ENCODE results near the gene NKX2-2.
"Not testable (repeated sequence)": the region's sequence is repeated elsewhere in the genome, so short reads cannot be mapped to it uniquely, and the experiment has no call there.

NKX2-2 gene

DNA sequence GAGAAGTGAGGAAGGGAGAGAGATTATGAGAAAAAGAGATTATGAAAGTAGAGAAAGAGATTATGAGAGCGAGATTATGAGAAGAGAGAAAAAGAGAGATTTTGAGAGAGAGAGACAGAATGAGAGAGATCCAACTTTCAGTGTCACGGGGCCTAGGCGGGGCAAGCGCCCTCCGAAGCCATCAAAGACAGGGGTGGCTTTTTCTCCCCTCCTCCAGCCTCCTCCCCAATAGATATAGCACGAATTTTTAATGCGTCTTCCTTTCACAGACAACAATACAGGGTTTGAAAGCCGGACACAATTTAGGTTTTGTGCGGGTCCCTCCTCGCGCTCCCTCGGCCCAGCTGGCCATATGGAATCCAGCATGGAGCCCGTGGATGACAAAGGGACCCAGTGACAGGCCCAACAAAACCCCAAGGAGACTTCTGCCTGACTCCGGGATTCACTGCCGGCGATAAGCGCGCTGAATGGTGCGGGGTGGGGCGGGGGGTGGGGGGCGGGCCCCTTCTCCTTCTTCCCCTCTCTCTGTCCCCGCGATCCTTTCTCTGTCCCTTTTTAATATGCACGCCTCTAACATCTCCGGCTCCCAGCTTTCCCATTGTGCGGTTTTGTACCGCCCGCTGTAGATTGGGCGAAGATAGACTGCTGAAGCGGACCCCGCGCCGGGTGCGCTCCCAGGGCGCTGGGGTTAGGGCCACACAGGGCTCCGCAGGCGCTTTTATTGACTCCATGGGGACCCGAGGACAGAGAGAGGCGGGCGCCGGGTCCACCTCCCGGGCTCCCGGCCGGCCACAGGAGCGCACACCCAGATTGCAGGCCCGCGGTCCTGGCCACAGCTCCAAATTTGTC is 5.4 kb downstream of the NKX2-2 start:
- DNase-seq (ENCODE audit: low spot score) = no peak

DNA sequence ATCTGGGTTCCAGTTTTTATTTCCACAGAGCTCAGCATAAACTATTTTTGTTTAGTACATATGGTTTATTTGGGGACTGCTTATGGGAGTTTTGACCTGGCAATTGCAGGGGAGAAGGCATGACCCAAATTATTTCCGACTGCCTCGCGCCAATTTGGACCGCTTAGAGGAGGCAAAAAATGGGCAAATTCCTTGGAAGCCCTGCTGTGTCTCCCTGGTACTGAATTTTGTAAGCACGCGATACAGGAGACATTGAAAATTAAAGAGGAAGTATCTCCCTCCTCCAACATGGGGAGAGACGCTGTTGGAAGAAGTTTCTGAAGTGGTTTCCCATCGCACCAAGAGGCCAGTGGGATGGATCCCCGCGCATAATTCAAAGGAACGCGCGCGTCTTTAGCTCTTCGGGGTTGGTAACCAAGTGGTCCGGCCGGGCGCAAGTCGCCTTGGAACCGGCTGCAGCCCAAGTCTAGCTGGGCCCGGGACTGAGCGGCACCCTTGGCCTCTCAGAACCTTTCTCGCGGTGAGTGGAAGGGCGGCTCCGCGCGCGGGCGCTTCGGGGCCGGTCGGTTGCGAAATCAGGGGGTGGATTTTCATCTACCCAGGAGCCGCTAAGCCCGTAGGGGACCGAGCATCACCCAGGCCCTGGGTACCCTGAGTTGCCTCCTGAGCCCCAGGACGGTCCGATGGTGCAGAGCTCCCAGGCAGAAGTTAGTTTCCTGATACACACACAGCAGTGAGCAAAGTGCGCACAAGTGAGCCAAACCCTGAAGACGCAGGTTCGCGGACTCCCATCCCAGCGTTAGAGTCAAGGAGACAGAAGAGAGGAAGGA is 6.2 kb downstream of the NKX2-2 start:
- DNase-seq (ENCODE audit: low spot score) = no peak

GRCh38 chr20:21505810-21506530 is 7.9 kb downstream of the NKX2-2 start:
- peak; percentile 51 for DNase-seq (ENCODE audit: low spot score)

- DNase-seq (ENCODE audit: low spot score) = peak; percentile 63
Observed at GRCh38 chr20:21505161-21505809, 8.6 kb downstream of the NKX2-2 start.

- no peak for DNase-seq (ENCODE audit: low spot score)
Observed at GRCh38 chr20:21504323-21504722, 9.5 kb downstream of the NKX2-2 start.

- DNase-seq (ENCODE audit: low spot score) = no peak
Observed at GRCh38 chr20:21503345-21503744, 10.5 kb downstream of the NKX2-2 start.

DNA sequence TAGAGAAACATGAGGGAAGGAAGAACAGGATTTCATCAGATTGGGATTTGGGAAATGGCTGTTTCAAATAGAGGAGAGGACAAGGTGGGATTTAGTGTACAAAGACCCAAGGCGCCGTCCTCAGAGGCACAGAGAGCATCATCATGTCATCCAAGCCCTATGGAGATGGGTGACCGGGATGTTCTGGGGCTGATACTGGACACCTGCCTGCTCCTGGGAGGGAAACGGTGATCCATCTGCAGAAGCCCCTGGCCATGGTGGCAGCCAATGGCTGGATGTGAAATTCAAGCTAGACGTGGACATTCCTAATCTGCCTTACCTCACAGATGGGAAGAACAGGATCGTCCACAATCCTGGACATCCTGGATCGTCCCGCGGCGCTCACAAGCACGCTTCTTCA is 12.7 kb downstream of the NKX2-2 start:
- no peak for DNase-seq (ENCODE audit: low spot score)

GRCh38 chr20:21500599-21500998 is 13.3 kb downstream of the NKX2-2 start:
- DNase-seq (ENCODE audit: low spot score) = no peak

GRCh38 chr20:21499641-21500040 is 14.2 kb downstream of the NKX2-2 start:
- no peak for DNase-seq (ENCODE audit: low spot score)

DNA sequence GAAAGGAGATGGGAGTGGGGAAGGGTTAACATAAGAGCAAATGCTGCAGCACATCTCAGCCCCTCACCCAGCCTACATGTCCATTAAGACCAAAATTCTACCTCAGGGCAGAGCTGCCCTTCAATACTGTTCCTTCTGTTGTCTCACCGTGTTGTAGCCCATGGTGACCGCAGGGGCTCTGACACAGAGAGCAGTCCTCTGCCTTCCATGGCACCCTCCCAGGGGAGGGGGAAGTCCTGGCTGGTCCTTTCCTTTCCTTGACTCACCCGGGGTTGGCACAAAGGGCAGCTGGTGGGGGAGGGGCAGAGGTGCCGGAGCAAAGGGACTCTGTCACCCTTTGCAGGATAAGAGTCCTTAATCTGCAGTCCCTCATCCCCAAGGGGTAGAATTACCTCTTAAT is 15.2 kb downstream of the NKX2-2 start:
- no peak for DNase-seq (ENCODE audit: low spot score)

GRCh38 chr20:21498195-21498594 is 15.7 kb downstream of the NKX2-2 start:
- DNase-seq (ENCODE audit: low spot score) = no peak

- DNase-seq (ENCODE audit: low spot score) = no peak
Observed at GRCh38 chr20:21496452-21496851, 17.4 kb downstream of the NKX2-2 start.

DNA sequence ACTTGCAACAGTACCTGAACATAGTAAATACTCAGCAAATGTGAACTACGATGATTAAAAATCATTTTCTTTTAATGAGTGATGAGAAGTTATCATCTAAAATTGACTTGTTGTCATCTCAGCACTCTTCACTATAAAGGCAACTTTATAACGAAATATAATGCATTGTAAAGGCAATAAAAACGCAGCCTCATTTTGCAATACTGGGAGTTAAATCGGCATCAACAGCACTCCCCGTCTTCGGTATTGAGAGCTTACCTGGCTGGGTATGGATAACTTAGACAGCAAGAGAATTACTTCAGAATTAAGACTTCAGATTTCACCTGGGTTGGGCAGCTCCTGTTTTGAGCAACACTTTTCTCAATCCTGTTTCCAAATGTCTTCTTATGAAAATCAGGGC is 20.8 kb downstream of the NKX2-2 start:
- DNase-seq (ENCODE audit: low spot score) = no peak

GRCh38 chr20:21490105-21490504 is 23.8 kb downstream of the NKX2-2 start:
- no peak for DNase-seq (ENCODE audit: low spot score)

DNA sequence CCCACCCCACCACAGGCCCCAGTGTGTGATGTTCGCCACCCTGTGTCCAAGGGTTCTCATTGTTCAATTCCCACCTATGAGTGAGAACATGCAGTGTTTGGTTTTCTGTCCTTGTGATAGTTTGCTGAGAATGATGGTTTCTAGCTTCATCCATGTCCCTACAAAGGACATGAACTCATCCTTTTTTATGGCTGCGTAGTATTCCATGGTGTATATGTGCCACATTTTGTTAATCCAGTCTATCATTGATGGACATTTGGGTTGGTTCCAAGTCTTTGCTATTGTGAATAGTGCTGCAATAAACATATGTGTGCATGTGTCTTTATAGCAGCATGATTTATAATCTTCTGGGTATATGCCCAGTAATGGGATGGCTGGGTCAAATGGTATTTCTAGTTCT is 33.7 kb downstream of the NKX2-2 start:
- DNase-seq (ENCODE audit: low spot score) = not testable (repeated sequence)

GRCh38 chr20:21465799-21466198 is 48.1 kb downstream of the NKX2-2 start:
- DNase-seq (ENCODE audit: low spot score) = no peak

- no peak for DNase-seq (ENCODE audit: low spot score)
Observed at GRCh38 chr20:21464916-21465315, 48.9 kb downstream of the NKX2-2 start.
